Renal cortex interstitium (tissue), 11 donors: ENCODE data around the gene LZTR1. TPM values are rescaled to one million over a fixed set of nuclear protein-coding genes. Genes with fewer than 3 reads are reported as not detected.

ENCODE experiments used
- DNase-seq, 11 donors: peaks; one replicate each; pipeline ENCODE4 v3.0.0-alpha.2; 2013; ENCODE audit warnings: low read depth in 9 of 11, low spot score in 4 of 11; ENCODE audit errors: extremely low read depth in 1 of 11
- polyA plus RNA-seq, 3 donors: library from polyadenylated mRNA; unstranded; fragments of 120-200 nt; gene quantifications; one replicate each; pipeline ENCODE4 v1.2.1, GENCODE V29; 2013; ENCODE audit not compliant: insufficient read length in 3 of 3

The LZTR1 gene
- polyA plus RNA-seq, 3 donors, result 44.4 to 64.1 (median 50.3) TPM

- no peak for DNase-seq
Observed at GRCh38 chr22:20990184-20991180, 8.4 kb downstream of the LZTR1 start.

- DNase-seq, result no peak
Observed at GRCh38 chr22:20991252-20992055, 9.4 kb downstream of the LZTR1 start.

DNA sequence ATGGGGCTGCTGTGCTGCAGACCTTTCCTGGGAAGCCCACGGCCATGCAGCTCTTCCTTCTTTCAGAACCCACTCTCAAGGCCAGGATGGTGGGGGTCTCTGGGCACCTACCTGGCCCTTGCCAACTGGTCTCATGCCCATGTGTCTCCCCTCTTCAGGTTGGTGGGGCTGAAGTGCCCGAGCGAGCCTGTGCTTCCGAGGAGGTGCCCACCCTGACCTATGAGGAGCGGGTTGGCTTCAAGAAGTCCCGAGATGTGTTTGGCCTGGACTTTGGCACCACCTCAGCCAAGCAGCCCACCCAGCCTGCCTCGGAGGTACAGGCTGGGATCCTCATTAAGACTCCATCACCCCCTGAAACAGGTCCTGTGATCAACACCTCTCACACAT is 10.0 kb downstream of the LZTR1 start:
- no peak for DNase-seq

DNA sequence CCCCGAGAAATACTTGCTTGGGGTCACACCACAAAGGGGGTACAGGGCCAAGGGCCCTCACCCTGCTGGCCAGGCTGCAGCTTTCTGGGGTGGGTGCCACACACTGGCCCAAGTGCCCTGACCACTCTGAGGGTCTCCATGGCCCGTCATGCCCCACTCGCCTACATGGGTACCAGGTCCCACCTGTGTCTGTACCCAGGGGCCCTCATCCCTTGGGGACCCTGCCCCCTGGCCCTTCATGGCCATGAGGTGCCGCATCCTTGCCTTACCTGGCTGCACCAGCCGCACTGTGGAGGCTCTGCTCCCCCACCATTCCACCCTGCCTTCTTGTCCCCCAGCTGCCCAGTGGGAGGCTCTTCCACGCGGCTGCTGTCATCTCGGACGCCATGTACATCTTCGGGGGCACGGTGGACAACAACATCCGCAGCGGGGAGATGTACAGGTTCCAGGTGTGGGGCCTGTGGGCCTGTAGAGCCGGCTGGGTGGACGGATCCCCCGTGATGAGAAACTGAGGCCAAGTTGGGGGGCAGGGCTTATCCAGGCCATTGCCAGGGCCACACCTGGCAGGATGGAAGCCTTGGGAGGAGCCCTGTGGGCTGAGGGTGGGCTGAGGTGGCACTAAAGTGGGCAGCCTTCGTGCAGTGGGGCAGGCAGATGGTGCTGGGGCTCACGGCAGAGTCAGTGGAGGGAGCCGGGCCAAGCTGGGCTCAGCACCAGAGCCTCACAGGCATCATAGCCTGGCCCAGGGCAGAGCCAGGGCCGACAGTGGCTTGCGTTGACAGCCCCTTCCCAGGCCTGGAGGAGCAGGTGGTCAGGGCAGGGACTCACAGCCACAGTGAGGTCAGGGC is 10.6 kb downstream of the LZTR1 start:
- no peak for DNase-seq

DNA sequence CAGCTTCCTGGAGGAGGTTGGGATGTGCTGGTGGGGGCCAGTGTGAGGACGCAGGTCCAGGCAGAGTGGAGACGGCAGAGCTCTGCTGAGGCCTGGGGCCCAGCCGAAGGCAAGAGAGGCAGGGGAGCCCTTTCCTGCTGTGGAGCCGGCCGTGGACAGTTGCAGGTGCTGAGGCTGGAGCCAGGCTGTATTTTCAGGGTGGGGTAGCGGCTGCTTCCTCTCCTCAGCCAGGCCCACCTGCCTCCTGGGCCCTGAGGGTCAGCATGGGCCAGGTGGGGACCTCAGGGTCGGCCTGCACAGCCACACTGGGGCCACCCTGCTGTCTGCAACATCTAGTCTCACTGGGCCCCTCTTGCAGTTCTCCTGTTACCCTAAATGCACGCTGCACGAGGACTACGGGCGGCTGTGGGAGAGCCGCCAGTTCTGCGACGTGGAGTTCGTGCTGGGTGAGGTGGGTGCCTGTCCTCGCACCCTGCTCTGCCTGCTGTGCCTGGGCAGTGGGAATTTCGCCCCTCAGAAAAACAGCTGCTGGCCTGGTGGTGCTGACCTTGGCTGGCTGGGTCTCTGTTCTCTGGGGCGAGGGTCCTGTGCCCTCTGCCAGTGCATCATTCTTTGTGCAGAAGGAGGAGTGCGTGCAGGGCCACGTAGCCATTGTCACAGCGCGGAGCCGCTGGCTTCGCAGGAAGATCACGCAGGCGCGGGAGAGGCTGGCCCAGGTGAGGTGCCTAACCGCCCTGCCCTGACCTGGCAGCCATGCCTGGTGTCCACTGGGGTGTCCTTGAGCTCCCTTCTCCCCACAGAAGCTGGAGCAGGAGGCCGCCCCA is 11.4 kb downstream of the LZTR1 start:
- no peak for DNase-seq

DNA sequence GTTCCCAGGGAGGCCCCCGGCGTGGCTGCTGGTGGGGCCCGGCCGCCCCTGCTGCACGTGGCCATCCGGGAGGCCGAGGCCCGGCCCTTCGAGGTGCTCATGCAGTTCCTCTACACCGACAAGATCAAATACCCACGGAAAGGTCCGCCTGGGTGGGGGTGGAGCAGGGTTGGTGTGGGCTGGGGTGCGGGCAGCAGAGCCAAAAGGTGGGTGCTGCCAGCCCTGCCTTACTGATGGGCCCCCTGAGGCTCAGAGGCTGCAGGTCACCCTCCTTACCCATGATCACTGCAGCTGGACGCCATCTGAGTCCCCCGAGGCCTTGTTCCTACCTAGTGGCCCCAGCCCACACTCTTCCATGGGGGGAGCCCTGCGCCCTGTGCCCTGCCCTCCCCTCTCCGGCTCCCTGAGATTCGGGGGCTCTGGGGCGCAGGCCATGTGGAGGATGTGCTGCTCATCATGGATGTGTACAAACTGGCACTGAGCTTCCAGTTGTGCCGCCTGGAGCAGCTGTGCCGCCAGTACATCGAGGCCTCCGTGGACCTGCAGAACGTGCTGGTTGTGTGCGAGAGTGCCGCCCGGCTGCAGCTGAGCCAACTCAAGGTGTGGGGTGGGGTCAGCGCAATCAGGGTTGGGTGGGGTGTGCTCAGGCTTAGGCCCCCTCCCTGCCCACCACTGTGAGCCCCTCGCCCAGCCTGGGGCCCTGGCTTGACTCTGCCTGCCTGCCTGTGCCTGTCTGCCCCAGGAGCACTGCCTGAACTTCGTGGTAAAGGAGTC is 12.2 kb downstream of the LZTR1 start:
- DNase-seq, result no peak

DNA sequence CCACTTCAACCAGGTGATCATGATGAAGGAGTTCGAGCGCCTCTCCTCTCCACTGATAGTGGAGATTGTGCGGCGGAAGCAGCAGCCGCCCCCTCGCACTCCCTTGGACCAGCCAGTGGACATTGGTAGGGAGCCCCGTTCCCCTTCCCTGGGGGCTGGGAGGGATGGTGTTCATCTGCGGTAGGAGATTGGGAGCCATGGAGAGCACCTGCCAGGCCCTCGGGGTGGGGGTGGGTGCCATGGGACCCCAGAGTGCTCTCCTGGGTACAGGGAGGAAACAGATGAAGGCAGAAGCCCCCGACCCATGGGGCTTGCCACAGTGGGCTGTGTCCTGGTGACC is 12.8 kb downstream of the LZTR1 start:
- DNase-seq, result no peak

DNA sequence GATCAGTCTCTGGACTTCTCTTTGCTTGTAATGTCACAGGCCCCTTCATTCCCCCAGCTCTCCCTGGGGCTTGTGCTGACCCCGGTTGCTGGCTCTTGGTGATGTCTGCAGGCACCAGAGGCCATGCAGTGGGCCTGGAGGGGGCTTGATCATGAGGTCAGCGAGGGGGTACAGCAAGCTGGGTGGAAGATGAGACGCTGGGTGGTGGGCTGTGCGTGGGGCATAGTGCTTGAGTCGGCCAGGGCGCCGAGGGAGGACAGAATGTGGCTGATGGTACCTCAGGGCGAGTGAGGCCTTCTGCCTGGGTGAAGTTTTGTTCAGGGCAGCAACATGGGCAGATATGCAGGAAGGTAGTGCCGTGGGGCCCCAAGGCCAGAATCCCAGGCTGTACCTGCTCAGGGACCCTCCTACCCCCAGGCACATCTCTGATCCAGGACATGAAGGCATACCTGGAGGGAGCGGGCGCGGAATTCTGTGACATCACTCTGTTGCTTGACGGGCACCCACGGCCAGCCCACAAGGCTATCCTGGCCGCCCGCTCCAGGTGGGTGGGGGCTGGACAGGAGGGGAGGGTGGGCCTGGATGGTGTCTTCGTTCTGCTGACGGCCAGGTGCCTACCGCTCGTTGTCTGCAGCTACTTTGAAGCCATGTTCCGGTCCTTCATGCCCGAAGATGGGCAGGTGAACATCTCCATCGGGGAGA is 13.4 kb downstream of the LZTR1 start:
- no peak for DNase-seq

DNA sequence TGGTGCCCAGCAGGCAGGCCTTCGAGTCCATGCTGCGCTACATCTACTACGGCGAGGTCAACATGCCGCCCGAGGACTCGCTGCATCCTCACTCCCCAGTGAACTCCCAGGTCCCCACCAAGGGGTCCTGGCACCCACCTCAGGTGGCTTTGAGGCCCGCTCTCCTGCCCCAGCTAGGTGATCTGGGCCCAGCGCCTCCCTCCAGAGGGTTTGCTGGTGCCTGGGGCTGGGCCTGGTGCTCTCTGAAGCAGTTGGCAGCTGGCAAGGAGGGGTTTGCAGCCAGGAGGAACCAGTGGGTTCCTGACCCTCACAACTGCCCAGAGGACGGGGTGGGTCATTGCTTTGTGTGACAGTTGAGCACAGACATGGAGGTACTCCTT is 13.9 kb downstream of the LZTR1 start:
- DNase-seq, result no peak

GRCh38 chr22:20996598-20997535 is 14.8 kb downstream of the LZTR1 start:
- DNase-seq, result no peak

DNA sequence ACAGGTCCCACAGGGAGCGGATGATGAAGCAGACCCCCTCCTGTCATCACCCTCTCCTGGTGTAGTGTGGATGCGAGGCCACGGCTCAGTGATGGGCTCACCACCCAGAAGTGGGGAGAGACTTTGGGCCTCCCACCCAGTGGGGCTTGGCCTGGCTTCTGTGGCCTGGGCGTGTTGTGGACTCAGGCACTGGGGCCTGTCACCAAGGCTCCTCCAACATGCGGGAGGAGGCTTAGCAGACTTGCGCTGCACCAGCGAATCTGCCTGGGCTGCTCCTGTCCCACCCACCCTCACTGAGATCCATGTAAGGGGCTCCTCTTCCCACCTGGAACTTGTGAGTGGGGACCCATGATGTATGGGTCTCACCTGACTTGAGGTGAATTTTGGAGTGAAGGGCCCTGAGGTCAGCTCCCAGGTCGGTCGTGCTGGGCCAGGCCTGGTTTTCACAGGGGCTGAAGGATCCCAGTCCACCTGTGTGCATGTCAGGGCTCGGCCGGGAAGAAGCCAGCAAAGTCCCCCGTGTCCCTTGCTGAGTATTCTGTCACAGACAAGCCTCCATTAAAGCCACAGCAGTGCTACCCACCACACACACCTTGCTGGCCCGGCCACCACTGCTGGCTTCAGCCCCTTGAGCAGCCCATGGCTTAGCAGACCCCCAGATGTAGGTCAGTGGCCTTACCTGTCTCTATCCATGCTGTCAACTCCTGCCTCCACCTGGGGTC is 15.6 kb downstream of the LZTR1 start:
- no peak for DNase-seq

DNA sequence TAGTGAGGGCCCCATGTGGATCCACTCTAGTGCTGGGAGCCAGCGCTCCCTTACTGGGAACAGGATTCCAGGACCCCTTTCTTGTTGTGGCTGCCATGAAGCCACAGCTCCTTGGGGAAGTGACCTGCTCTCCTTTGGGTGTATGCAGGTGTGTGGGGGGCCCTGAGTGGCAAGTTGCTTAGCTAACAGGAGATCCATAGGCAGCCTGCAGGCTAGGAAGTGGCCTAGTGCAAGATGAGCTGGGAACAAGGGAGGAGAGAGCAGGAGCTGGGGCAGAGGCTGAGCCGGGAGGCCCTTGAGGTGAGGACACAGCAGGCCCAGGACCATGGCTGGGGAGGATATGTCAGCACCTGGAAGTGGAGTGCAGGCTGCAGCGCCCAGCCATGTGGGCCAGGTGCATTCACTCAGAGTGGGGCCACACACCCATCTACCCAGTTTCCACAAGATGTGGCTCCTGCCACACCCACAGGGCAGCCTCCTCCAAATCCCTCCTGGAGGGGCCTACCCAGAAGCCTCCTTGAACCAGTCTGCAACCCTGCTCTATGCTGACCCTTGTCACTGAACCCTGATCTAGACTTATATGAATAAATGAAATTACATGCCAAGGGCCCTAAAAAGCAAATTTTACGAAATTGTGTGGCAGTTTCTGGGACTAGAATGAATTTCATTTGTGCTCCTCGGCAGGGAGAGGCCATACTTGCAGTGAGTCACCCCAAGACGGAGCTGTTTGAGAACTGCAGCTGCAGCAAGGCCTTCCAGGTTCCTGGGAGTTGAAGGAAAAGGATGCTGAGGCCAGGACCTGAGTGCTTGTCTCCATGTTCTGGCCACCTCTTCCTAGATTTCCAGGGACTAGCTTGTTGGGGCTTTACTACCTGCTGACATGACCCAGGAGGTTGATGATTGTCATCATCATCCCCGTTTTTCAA is 16.6 kb downstream of the LZTR1 start:
- no peak for DNase-seq

- no peak for DNase-seq
Observed at GRCh38 chr22:20999350-21000206, 17.5 kb downstream of the LZTR1 start.
